Upper lobe of left lung (tissue), 6 donors: ENCODE data around the gene PRKCA. TPM values are rescaled to one million over a fixed set of nuclear protein-coding genes. Genes with fewer than 3 reads are reported as not detected.

ENCODE experiments used
- ATAC-seq, 2 donors: fragments of 200-7000 bp; cut with Tn5 transposase; one replicate each; pipeline ENCODE4 v1.9.1; 2022; ENCODE audit warnings: mild to moderate bottlenecking in 2 of 2, moderate library complexity in 2 of 2; ENCODE audit not compliant: low FRiP score in 2 of 2
- DNase-seq, 2 donors: peaks; one replicate each; pipeline ENCODE4 v3.0.0-alpha.2; 2019 to 2020
- H3K27ac ChIP-seq, 4 donors: fragments of 200-600 bp; sonication (generic); one replicate each; pipeline ENCODE4 v1.5.1; 2016 to 2019
- H3K27me3 ChIP-seq, 4 donors: fragments of 200-600 bp; sonication (generic); one replicate each; pipeline ENCODE4 v1.5.1; 2017 to 2019
- H3K36me3 ChIP-seq, 4 donors: fragments of 200-600 bp; sonication (generic); one replicate each; pipeline ENCODE4 v1.5.1; 2016 to 2019
- H3K4me1 ChIP-seq, 4 donors: fragments of 200-600 bp; sonication (generic); one replicate each; pipeline ENCODE4 v1.5.1; 2018 to 2019
- H3K4me3 ChIP-seq, 4 donors: fragments of 200-600 bp; sonication (generic); one replicate each; pipeline ENCODE4 v1.5.1; 2017 to 2019; ENCODE audit warnings: mild to moderate bottlenecking in 2 of 4, moderate library complexity in 1 of 4
- H3K9me3 ChIP-seq, 4 donors: fragments of 200-600 bp; sonication (generic); one replicate each; pipeline ENCODE4 v1.5.1; 2018 to 2019
- EP300 ChIP-seq, 4 donors: sonication (generic); formaldehyde crosslinking; IDR thresholded peaks; one replicate each; pipeline ENCODE4 v1.5.1; 2017; ENCODE audit warnings: antibody characterized with exemption in 4 of 4, control low read depth in 2 of 4
- POLR2A ChIP-seq, 4 donors: fragments of 450-650 bp; IDR thresholded peaks; one replicate each; pipeline ENCODE4 v1.5.1; 2016 to 2017; ENCODE audit warnings: antibody characterized with exemption in 4 of 4, mild to moderate bottlenecking in 2 of 4
- POLR2AphosphoS5 ChIP-seq, 2 donors: sonication (generic); formaldehyde crosslinking; IDR thresholded peaks; one replicate each; pipeline ENCODE4 v1.5.1; 2017; ENCODE audit warnings: antibody characterized with exemption in 2 of 2
- WGBS, 2 donors: methylation state at CpG; one replicate each; pipeline ENCODE4 v1.1.5; 2017 to 2018; 5-methylcytosine and 5-hydroxymethylcytosine counted together
- total RNA-seq, 6 donors: library from RNA; depleted of rRNA in 4 of 6; stranded (reverse); fragments of >200 nt in 4 of 6; gene quantifications; one replicate each; pipeline versions ENCODE4 v1.1.0 to v1.2.1, GENCODE V29; 2016 to 2021
- TF ChIP-seq, protein P1 (sequence below), 6 experiments: fragments of 450-650 bp in 4 of 6; fragments of 200-600 bp in 2 of 6; sonication (generic) in 2 of 6; IDR thresholded peaks; one replicate each; pipeline ENCODE4 v1.5.1; 2016 to 2019; ENCODE audit warnings: antibody characterized with exemption in 6 of 6
- donor health status: DM: no; HTN: no; CAD: no; lungs with moderate emphysema.
- donor health status: DM: no; HTN: yes; CAD: no; lungs with severe emphysema.

Gene PRKCA
- total RNA-seq, 6 donors from 2014 or later: 10.9 to 29.3 (median 18.0) TPM

GRCh38 chr17:66403846-66404556 lies 101.6 kb downstream of the PRKCA start:
- H3K27me3 ChIP-seq: no peaks in the 10 kb centered on the region
- H3K4me1 ChIP-seq: peaks cover 0 to 9% (median 7%) of the 10 kb centered on the region in 4 donors
- no peak for DNase-seq
- H3K36me3 ChIP-seq: no peaks in the 10 kb centered on the region
- H3K27ac ChIP-seq: no peak overlapping the region
- no peak for ATAC-seq
- TF ChIP-seq POLR2AphosphoS5 (IDR thresholded peaks at IDR 0.05) (no peak), EP300 (IDR thresholded peaks at IDR 0.05) (no peak), POLR2A (IDR thresholded peaks at IDR 0.05) (no peak)
- TF ChIP-seq, protein P1, sequence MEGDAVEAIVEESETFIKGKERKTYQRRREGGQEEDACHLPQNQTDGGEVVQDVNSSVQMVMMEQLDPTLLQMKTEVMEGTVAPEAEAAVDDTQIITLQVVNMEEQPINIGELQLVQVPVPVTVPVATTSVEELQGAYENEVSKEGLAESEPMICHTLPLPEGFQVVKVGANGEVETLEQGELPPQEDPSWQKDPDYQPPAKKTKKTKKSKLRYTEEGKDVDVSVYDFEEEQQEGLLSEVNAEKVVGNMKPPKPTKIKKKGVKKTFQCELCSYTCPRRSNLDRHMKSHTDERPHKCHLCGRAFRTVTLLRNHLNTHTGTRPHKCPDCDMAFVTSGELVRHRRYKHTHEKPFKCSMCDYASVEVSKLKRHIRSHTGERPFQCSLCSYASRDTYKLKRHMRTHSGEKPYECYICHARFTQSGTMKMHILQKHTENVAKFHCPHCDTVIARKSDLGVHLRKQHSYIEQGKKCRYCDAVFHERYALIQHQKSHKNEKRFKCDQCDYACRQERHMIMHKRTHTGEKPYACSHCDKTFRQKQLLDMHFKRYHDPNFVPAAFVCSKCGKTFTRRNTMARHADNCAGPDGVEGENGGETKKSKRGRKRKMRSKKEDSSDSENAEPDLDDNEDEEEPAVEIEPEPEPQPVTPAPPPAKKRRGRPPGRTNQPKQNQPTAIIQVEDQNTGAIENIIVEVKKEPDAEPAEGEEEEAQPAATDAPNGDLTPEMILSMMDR (IDR thresholded peaks at IDR 0.05): no peak
- H3K4me3 ChIP-seq: no peak overlapping the region
- H3K9me3 ChIP-seq: no peaks in the 10 kb centered on the region
- WGBS, 2 donors: 44 to 53% methylated on average over 8 of the region's 8 CpGs

DNA sequence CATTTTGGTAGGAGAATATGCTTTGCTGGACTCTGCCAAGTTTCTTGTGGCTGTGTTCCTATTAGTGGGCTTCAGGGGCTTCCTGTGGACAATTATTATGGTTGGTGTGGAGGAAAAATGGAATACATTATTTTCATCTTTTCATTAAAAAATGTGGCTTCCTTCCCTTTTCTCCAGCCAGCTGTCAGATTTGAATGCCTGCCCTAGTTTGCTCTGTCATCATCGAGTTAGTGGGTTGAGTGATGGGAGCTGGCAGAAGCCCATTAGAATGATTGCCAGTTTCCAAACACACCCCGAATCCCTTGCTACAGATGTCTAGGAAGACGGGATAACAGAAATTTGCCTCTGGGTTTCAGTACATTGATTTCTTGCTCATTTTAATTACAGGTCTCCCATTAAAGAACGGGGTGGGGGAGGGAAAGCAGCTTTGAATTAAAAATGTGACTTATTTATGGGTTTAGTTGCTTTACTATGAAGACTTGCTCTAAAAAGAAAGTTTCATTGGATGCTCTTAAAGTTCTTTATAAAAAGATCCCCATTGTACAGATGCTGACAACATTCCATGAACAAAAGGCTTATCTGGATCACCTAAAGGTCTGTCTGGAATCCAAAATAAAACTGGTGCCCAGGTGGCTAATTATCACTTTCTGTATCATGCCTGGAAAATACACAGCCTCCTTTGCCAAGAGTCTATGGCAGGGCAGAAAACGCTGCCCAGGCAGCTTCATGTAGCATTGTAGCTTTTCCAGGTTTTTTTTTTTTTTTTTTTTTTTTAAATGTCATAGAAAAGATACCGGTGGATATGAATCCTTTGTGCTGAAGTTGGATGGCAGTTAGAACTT lies 103.6 kb downstream of the PRKCA start:
- WGBS, 2 donors: 52 to 54% methylated on average over 6 of the region's 6 CpGs
- H3K4me3 ChIP-seq: no peak overlapping the region
- no peaks in the 10 kb centered on the region for H3K9me3 ChIP-seq
- DNase-seq (no peak), ATAC-seq (no peak)
- TF ChIP-seq POLR2A (IDR thresholded peaks at IDR 0.05): no peak
- TF ChIP-seq, protein P1 (IDR thresholded peaks at IDR 0.05): no peak
- no peak for TF ChIP-seq POLR2AphosphoS5 (IDR thresholded peaks at IDR 0.05)
- no peak for TF ChIP-seq EP300 (IDR thresholded peaks at IDR 0.05)
- H3K36me3 ChIP-seq: no peaks in the 10 kb centered on the region
- H3K27ac ChIP-seq: no peak overlapping the region
- H3K27me3 ChIP-seq: no peaks in the 10 kb centered on the region
- H3K4me1 ChIP-seq: peaks cover 0 to 9% (median 7%) of the 10 kb centered on the region in 4 donors

DNA sequence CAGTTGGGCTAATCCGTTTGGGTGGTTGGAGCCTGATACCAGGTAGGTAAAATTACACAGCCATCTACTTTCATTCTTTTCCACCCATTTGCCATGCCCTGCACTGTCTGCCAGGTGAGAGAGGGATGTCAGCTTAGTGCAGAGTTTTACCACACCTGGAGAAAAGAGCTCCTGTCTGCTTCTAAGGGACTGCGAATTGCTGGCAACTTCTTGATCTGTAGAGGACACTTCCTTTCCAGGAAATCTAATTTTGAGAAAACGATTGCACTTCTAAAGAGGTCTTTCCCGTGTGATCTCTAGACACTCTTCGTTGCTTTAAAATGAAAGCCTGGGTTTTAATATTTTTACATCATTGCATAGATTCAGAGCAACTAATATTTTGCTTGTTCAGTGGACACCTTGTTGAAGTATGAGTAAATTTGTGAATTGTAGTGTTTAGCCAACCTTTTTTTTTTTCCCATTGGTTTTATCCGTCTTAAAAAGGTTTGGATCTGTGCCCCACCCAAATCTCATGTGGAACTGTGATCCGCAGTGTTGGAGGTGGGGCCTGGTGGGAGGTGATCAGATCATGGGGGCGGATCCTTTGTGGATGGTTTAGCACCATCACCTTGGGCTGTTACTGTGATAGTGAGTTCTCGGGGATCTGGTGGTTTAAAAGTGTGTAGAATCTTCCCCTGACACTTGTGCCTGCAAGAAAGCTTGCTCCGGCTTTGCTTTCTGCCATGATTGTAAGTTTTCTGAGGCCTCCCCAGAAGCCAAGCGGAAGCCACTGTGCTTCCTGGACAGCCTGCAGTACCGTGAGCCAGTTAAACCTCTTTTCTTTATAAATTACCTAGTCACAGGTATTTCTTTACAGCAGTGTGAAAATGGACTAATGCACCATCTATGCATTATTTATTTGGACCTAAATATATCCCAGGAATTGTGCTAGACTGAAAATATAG lies 104.6 kb downstream of the PRKCA start:
- WGBS, 2 donors: 66 to 77% methylated on average over 12 of the region's 12 CpGs
- H3K27ac ChIP-seq: no peak overlapping the region
- no peaks in the 10 kb centered on the region for H3K36me3 ChIP-seq
- no peak for DNase-seq
- no peak for TF ChIP-seq POLR2AphosphoS5 (IDR thresholded peaks at IDR 0.05)
- TF ChIP-seq EP300 (IDR thresholded peaks at IDR 0.05): no peak
- TF ChIP-seq, protein P1 (IDR thresholded peaks at IDR 0.05): no peak
- no peak for TF ChIP-seq POLR2A (IDR thresholded peaks at IDR 0.05)
- H3K9me3 ChIP-seq: no peaks in the 10 kb centered on the region
- peaks cover 0 to 9% (median 7%) of the 10 kb centered on the region in 4 donors for H3K4me1 ChIP-seq
- no peaks in the 10 kb centered on the region for H3K27me3 ChIP-seq
- no peak for ATAC-seq
- no peak overlapping the region for H3K4me3 ChIP-seq

DNA sequence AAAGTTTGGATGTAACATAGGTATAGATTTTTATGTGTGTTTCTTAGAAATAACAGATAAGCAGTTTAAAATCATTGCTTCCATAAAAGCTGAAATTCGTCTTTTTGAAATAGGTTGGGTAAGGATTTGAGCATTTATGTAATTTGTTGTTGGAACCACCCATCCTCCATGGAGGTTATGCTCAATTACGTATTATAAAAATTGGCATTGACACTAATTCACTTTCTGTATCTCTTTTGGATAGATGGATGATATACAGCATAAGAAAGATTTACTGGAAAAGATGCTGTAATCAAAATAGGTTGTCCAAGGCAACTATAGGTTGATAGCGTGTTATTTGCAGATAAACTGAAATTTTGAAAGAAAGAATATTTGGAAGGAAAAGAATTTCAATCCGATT lies 105.5 kb downstream of the PRKCA start:
- ATAC-seq (no peak), DNase-seq (no peak)
- H3K36me3 ChIP-seq: no peaks in the 10 kb centered on the region
- 90 to 94% methylated on average over 4 of the region's 4 CpGs for WGBS, 2 donors
- H3K27me3 ChIP-seq: no peaks in the 10 kb centered on the region
- peaks cover 0 to 9% (median 7%) of the 10 kb centered on the region in 4 donors for H3K4me1 ChIP-seq
- H3K27ac ChIP-seq: no peak overlapping the region
- no peaks in the 10 kb centered on the region for H3K9me3 ChIP-seq
- TF ChIP-seq POLR2AphosphoS5 (IDR thresholded peaks at IDR 0.05): no peak
- no peak for TF ChIP-seq EP300 (IDR thresholded peaks at IDR 0.05)
- TF ChIP-seq POLR2A (IDR thresholded peaks at IDR 0.05): no peak
- TF ChIP-seq, protein P1 (IDR thresholded peaks at IDR 0.05): no peak
- no peak overlapping the region for H3K4me3 ChIP-seq
